ENCODE measurements around the gene OSBPL5. TPM values are rescaled to one million over a fixed set of nuclear protein-coding genes. Genes with fewer than 3 reads are reported as not detected.

Gene OSBPL5
- total and polyA plus RNA-seq, 4 donors = 15.2 to 51.5 (median 28.3) TPM

DNA sequence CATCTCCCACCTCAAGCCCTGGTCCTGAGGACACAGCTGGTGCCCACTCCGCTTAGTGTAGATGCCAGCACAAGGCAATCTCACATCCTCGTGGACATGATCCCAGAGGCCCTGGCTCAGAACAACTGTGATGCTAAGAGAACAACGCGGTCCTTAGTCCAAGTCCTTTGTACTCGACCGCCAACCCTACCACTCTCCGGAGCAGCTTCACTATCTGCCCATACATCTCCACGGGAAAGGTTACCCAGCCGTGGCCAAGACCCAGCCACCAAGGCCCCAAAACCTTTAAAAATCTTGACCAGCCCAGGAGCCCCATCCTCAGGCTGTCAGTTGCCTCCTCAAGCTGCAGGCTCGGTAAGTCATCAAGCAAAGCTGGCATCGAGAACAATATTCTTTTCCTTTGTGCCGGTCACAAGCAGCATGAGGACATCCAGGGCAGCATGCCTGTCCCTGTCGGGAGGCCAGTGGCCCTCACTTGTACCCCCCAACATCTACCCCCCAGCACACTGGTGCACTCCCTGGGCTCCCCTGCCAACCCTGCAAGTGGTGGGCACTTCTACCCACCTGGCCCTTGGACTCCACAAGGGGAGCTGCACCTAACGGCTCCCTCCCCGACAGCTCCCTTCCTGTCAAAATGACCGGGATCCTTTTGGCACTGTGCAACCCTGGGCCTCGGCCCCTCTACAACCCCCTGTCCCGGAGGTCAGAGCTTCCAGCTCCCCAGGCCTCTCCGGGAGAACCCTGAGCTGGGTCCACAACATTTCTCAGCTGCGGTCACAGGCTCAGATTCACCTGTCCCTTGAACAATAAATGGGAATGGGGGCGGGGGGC is 2.5 kb downstream of the OSBPL5 start:
- H3K9ac ChIP-seq (ENCODE audit: insufficient read depth in 1 of 2, low read length in 2 of 2) = no peak overlapping the region
- TF ChIP-seq, protein P1, sequence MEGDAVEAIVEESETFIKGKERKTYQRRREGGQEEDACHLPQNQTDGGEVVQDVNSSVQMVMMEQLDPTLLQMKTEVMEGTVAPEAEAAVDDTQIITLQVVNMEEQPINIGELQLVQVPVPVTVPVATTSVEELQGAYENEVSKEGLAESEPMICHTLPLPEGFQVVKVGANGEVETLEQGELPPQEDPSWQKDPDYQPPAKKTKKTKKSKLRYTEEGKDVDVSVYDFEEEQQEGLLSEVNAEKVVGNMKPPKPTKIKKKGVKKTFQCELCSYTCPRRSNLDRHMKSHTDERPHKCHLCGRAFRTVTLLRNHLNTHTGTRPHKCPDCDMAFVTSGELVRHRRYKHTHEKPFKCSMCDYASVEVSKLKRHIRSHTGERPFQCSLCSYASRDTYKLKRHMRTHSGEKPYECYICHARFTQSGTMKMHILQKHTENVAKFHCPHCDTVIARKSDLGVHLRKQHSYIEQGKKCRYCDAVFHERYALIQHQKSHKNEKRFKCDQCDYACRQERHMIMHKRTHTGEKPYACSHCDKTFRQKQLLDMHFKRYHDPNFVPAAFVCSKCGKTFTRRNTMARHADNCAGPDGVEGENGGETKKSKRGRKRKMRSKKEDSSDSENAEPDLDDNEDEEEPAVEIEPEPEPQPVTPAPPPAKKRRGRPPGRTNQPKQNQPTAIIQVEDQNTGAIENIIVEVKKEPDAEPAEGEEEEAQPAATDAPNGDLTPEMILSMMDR (IDR thresholded peaks at IDR 0.05; ENCODE audit: control extremely low read depth, extremely low read depth) = no peak
- no peak overlapping the region for H3K4me3 ChIP-seq
- H3K27me3 ChIP-seq (ENCODE audit: control insufficient read depth in 3 of 3, insufficient read depth in 3 of 3, low read length in 2 of 3) = no peaks in the 10 kb centered on the region
- WGBS, 2 donors = 75 to 86% methylated on average over 21 of the region's 21 CpGs
- no peak overlapping the region for H3K27ac ChIP-seq (ENCODE audit: low read depth in 1 of 2, low read length in 1 of 2)
- H3K9me3 ChIP-seq (ENCODE audit: control insufficient read depth in 4 of 4, insufficient read depth in 3 of 4, low read length in 3 of 4) = no peaks in the 10 kb centered on the region
- ATAC-seq (ENCODE audit: insufficient read depth, low FRiP score) = no peak
- H3K4me1 ChIP-seq (ENCODE audit: control insufficient read depth in 5 of 5, insufficient read depth in 5 of 5, low read length in 5 of 5) = peaks cover 0 to 39% (median 20%) of the 10 kb centered on the region in 5 donors
- no peak for DNase-seq
- H3K36me3 ChIP-seq (ENCODE audit: control insufficient read depth in 4 of 4, insufficient read depth in 4 of 4, low read length in 4 of 4) = no peaks in the 10 kb centered on the region

DNA sequence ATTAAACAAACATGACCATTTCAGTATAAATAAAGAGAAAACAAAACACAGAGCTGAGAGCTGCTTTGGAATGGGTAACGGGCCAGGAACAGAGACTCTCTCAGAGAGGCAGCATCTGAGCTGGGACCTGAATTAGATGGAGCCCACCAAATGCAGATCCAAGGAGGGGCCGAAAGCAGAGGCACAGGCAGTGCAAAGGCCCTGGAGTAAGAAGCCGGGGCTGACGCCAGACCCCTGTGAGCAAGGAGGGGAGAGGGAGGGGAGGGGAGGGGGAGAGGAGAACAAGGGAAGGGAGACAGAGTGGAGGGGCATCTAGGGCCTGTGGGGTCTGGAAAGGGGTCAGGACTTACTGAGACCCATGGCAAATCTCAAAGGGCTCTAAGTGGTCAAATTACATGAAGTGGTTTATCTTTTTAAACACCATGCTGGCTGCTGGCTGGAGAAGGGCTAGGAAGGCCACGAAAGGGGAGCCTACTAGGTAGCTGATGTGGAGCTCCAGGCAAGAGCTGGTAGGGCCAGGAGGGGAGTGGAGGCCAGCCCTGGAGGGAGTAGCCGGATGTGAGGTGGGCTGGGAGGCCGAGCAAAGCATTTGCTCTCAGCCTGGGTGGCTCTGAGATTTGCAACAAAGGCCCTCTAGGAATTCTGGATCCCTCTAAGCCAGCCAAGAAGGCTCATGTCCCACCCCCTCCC is 3.2 kb downstream of the OSBPL5 start:
- Histone ChIP-seq H3K27ac (ENCODE audit: low read depth in 1 of 2, low read length in 1 of 2) (peak overlapping the region in 1 of 2 donors; percentile 8), H3K36me3 (ENCODE audit: control insufficient read depth in 4 of 4, insufficient read depth in 4 of 4, low read length in 4 of 4) (no peaks in the 10 kb centered on the region), H3K4me3 (no peak overlapping the region), H3K9me3 (ENCODE audit: control insufficient read depth in 4 of 4, insufficient read depth in 3 of 4, low read length in 3 of 4) (peaks cover 0 to 1% (median 0%) of the 10 kb centered on the region in 4 donors), H3K4me1 (ENCODE audit: control insufficient read depth in 5 of 5, insufficient read depth in 5 of 5, low read length in 5 of 5) (peaks cover 0 to 44% (median 20%) of the 10 kb centered on the region in 5 donors), H3K9ac (ENCODE audit: insufficient read depth in 1 of 2, low read length in 2 of 2) (no peak overlapping the region), H3K27me3 (ENCODE audit: control insufficient read depth in 3 of 3, insufficient read depth in 3 of 3, low read length in 2 of 3) (no peaks in the 10 kb centered on the region)
- DNase-seq (no peak), ATAC-seq (ENCODE audit: insufficient read depth, low FRiP score) (no peak)
- 80 to 83% methylated on average over 6 to 7 of the region's 7 CpGs for WGBS, 2 donors
- TF ChIP-seq, protein P1 (IDR thresholded peaks at IDR 0.05; ENCODE audit: control extremely low read depth, extremely low read depth) = no peak

DNA sequence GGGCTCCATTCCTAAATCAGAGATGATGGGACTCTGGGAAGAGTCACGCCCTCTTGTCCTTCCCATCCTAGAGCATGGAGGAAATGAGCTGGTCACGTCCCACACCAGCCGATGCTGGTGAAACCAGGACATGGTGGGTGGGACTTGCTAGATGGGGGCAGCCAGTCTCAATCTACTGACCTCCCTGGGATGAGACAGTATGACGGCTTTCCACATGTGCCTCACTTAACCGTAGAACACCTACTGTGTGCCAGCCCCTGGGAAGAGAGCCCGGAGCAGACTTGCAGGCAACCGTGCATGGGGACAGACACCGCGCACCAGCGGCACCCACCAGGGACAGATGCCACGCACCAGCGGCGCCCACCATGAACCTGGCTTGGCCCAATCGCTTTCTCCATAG is 3.8 kb downstream of the OSBPL5 start:
- no peaks in the 10 kb centered on the region for H3K27me3 ChIP-seq (ENCODE audit: control insufficient read depth in 3 of 3, insufficient read depth in 3 of 3, low read length in 2 of 3)
- ATAC-seq (ENCODE audit: insufficient read depth, low FRiP score) (no peak), DNase-seq (peak in 1 of 3 donors; percentile 18)
- H3K4me3 ChIP-seq = no peak overlapping the region
- 73 to 74% methylated on average over 14 of the region's 14 CpGs for WGBS, 2 donors
- H3K9me3 ChIP-seq (ENCODE audit: control insufficient read depth in 4 of 4, insufficient read depth in 3 of 4, low read length in 3 of 4) = peaks cover 0 to 2% (median 0%) of the 10 kb centered on the region in 4 donors
- peaks cover 0 to 47% (median 25%) of the 10 kb centered on the region in 5 donors for H3K4me1 ChIP-seq (ENCODE audit: control insufficient read depth in 5 of 5, insufficient read depth in 5 of 5, low read length in 5 of 5)
- H3K27ac ChIP-seq (ENCODE audit: low read depth in 1 of 2, low read length in 1 of 2) = peak overlapping the region in 1 of 2 donors; percentile 8
- TF ChIP-seq, protein P1 (IDR thresholded peaks at IDR 0.05; ENCODE audit: control extremely low read depth, extremely low read depth) = no peak
- H3K9ac ChIP-seq (ENCODE audit: insufficient read depth in 1 of 2, low read length in 2 of 2) = no peak overlapping the region
- no peaks in the 10 kb centered on the region for H3K36me3 ChIP-seq (ENCODE audit: control insufficient read depth in 4 of 4, insufficient read depth in 4 of 4, low read length in 4 of 4)

Measured in lung (tissue), 12 donors.